ENCODE results near the gene EEFSEC. TPM values are rescaled to one million over a fixed set of nuclear protein-coding genes. Genes with fewer than 3 reads are reported as not detected.

EEFSEC gene
- total RNA-seq, 4 donors from 2014 or later, result 9.1 to 17.4 (median 15.8) TPM

DNA sequence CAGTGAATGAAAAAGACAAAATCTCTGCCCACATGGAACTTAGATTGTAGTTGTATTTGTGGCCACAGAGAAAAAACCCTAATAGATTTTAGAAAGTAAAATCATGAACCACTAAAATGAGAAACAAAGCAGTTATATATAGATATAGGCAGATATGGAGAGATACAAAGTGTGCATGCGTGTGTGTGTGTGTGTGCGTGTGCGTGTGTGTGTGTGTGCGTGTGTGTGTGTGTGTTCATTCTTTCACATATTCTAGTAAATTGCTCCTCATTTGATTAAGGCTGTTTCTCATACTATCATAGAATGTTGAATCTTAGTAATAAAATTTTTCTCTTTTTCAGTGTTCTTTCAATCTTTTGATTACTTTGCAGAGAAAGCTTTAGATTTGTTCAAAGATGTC lies 194.8 kb downstream of the EEFSEC start:
- DNase-seq (ENCODE audit: extremely low spot score), result no peak
- no peak for TF ChIP-seq POLR2AphosphoS5 (IDR thresholded peaks at IDR 0.05)
- TF ChIP-seq, protein P1, sequence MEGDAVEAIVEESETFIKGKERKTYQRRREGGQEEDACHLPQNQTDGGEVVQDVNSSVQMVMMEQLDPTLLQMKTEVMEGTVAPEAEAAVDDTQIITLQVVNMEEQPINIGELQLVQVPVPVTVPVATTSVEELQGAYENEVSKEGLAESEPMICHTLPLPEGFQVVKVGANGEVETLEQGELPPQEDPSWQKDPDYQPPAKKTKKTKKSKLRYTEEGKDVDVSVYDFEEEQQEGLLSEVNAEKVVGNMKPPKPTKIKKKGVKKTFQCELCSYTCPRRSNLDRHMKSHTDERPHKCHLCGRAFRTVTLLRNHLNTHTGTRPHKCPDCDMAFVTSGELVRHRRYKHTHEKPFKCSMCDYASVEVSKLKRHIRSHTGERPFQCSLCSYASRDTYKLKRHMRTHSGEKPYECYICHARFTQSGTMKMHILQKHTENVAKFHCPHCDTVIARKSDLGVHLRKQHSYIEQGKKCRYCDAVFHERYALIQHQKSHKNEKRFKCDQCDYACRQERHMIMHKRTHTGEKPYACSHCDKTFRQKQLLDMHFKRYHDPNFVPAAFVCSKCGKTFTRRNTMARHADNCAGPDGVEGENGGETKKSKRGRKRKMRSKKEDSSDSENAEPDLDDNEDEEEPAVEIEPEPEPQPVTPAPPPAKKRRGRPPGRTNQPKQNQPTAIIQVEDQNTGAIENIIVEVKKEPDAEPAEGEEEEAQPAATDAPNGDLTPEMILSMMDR (IDR thresholded peaks at IDR 0.05), result no peak
- Histone ChIP-seq H3K4me1 (peaks cover 0 to under 1% (median 0%) of the 10 kb centered on the region in 4 donors), H3K27me3 (no peaks in the 10 kb centered on the region), H3K4me3 (no peak overlapping the region), H3K36me3 (peaks cover 0 to 11% (median 7%) of the 10 kb centered on the region in 4 donors), H3K9me3 (no peaks in the 10 kb centered on the region), H3K27ac (replicated peaks in 1 of 4) (no peak overlapping the region)
- intact Hi-C loops (cut with DNase I), result no loop called here
- 72% methylated on average over 4 of the region's 4 CpGs for WGBS

DNA sequence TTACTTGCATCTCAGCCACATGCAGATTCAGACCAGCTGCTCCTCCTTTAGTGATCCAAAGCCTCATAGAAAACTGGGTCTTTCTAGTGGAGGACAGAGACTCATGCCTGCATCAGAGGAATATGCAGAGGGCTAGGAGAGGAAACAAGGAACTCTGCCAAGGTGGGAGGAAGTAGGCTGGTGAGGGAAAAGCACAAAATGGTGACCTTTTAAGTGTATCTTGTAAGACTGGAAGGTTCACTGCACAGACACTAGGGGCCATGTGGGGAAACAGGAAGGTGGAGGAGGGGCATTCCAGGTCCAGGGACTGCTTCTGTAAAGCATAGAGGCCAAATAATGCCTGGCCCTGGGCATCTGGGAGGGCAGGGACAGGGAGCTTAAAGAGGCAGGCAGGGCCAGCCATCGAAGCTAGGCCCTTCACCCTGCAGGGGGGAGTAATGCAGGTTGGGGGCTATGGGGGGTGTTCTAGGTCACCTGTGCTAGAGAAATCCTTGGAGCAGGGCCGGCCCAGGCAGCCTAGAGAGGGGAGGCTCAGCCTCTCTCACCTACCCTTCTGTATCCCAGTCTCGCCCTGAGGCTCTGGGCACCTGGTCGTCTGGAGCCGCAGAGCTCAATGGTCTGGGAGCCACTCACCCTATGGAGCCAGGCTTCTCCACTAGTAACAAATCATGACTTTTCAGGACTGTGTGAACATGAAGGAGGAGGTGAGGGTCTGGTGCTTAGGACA lies 195.7 kb downstream of the EEFSEC start:
- Histone ChIP-seq H3K27ac (replicated peaks in 1 of 4) (no peak overlapping the region), H3K4me1 (peaks cover 0 to 9% (median 6%) of the 10 kb centered on the region in 4 donors), H3K36me3 (peaks cover 0 to 11% (median 7%) of the 10 kb centered on the region in 4 donors), H3K4me3 (no peak overlapping the region), H3K27me3 (no peaks in the 10 kb centered on the region), H3K9me3 (no peaks in the 10 kb centered on the region)
- no peak for DNase-seq (ENCODE audit: extremely low spot score)
- whole genome bisulfite sequencing, result 93% methylated on average over 5 of the region's 5 CpGs
- TF ChIP-seq POLR2AphosphoS5 (IDR thresholded peaks at IDR 0.05), result no peak
- TF ChIP-seq EP300 (IDR thresholded peaks at IDR 0.05), result no peak
- no peak for TF ChIP-seq POLR2A (IDR thresholded peaks at IDR 0.05; ENCODE audit: low read depth)
- TF ChIP-seq, protein P1 (IDR thresholded peaks at IDR 0.05), result no peak
- intact Hi-C loops (cut with DNase I), result no loop called here

DNA sequence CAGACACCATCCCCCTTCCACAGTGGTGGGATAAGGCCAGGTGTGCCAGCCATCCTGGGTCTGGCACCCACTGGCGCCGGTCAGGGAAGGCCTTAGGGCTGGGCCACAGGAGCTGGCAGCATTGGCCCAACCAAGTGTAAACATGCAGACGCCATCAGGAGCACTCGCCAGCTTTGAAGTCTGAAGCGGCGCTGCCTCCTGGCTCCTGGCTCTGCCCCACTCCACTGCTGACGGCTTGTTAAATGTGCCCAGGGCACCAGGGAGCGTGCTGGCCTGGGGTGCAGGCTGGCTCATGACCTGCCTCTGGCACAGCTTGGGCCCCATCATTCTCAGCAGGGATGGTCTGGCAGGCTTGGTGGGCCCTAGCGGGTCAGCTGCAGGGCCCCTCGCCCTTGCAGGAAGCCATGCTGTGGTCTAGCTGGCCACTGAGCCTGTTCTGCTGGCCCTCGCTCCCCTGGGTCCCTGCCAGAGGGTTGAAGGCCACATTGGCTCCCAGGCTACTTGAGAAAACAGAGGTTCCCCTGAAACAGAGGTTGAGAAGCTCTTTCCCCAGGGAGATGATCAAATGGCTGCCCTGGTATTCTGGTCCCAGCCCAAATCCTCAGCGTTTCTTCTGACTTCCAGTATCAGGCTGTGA lies 196.8 kb downstream of the EEFSEC start:
- TF ChIP-seq, protein P1 (IDR thresholded peaks at IDR 0.05), result no peak
- TF ChIP-seq POLR2AphosphoS5 (IDR thresholded peaks at IDR 0.05), result no peak
- no peak for TF ChIP-seq POLR2A (IDR thresholded peaks at IDR 0.05; ENCODE audit: low read depth)
- no peak for TF ChIP-seq EP300 (IDR thresholded peaks at IDR 0.05)
- no peak for DNase-seq (ENCODE audit: extremely low spot score)
- peaks cover 0 to 20% (median 18%) of the 10 kb centered on the region in 4 donors for H3K4me1 ChIP-seq
- H3K27ac ChIP-seq (replicated peaks in 1 of 4), result no peak overlapping the region
- H3K36me3 ChIP-seq, result peaks cover 0 to 11% (median 7%) of the 10 kb centered on the region in 4 donors
- no peak overlapping the region for H3K4me3 ChIP-seq
- no peaks in the 10 kb centered on the region for H3K9me3 ChIP-seq
- WGBS, result 100% methylated on average over 3 of the region's 12 CpGs
- no peaks in the 10 kb centered on the region for H3K27me3 ChIP-seq
- intact Hi-C loops (cut with DNase I), result no loop called here

DNA sequence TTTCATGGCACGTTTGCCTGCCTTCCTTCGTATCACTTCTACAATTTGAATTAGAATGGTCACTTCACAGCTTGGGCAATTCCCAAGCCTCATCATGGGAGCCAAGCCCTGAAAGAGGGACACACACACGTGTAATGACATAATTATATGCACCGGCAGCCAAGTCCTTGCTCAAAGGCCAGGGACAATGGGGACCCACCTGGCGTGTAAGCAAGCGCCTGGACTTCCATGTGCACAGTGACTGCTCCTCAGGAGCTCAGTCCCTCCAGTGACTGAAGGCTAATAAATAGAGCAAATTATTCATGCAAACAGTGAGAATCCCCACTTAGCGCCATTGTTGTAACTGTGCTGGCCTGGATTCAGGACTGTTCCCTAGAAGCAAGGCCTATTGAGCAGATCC lies 198.3 kb downstream of the EEFSEC start:
- H3K9me3 ChIP-seq, result no peaks in the 10 kb centered on the region
- H3K27me3 ChIP-seq, result no peaks in the 10 kb centered on the region
- no peak overlapping the region for H3K27ac ChIP-seq (replicated peaks in 1 of 4)
- TF ChIP-seq, protein P1 (IDR thresholded peaks at IDR 0.05), result no peak
- TF ChIP-seq POLR2A (IDR thresholded peaks at IDR 0.05; ENCODE audit: low read depth) (no peak), POLR2AphosphoS5 (IDR thresholded peaks at IDR 0.05) (no peak), EP300 (IDR thresholded peaks at IDR 0.05) (no peak)
- 98% methylated on average over 7 of the region's 7 CpGs for WGBS
- H3K4me1 ChIP-seq, result peaks cover 0 to 23% (median 21%) of the 10 kb centered on the region in 4 donors
- DNase-seq (ENCODE audit: extremely low spot score), result no peak
- intact Hi-C loops (cut with DNase I), result no loop called here
- no peak overlapping the region for H3K4me3 ChIP-seq
- peaks cover 0 to 11% (median 7%) of the 10 kb centered on the region in 4 donors for H3K36me3 ChIP-seq
